Effector memory CD8-positive, alpha-beta T cell (primary cell): ENCODE results near the gene MSH2.
A peak's percentile ranks its signal among the peaks of the same experiment; 100 is the strongest.

Source experiments
- ATAC-seq: fragments of 150-1000 bp; cut with Tn5 transposase; replicated peaks from 2 replicates; pipeline ENCODE4 v1.10.0; 2021; ENCODE audit warnings: mild to moderate bottlenecking, moderate library complexity
- DNase-seq, 3 experiments: peaks; one replicate each; pipeline ENCODE4 v3.0.0; 2021
- H3K27ac Mint-ChIP-seq, 2 donors: one replicate each; pipeline ENCODE4 v1.8.0; 2022; ENCODE audit warnings: mild to moderate bottlenecking in 2 of 2, mixed read lengths in 2 of 2, moderate library complexity in 2 of 2
- H3K27me3 Mint-ChIP-seq, 2 donors: one replicate each; pipeline ENCODE4 v1.8.0; 2022; ENCODE audit warnings: mixed read lengths in 2 of 2
- H3K36me3 Mint-ChIP-seq: one replicate; pipeline ENCODE4 v1.8.0; 2022; ENCODE audit warnings: mild to moderate bottlenecking, moderate library complexity, mixed read lengths; ENCODE audit not compliant: insufficient read depth
- H3K4me1 Mint-ChIP-seq, 2 donors: one replicate each; pipeline ENCODE4 v1.8.0; 2022; ENCODE audit warnings: low read depth in 2 of 2, mixed read lengths in 2 of 2
- H3K4me3 Mint-ChIP-seq, 2 donors: one replicate each; pipeline ENCODE4 v1.8.0; 2022; ENCODE audit warnings: mild to moderate bottlenecking in 2 of 2, mixed read lengths in 2 of 2, moderate library complexity in 2 of 2
- H3K9me3 Mint-ChIP-seq, 2 donors: one replicate each; pipeline ENCODE4 v1.8.0; 2022; ENCODE audit warnings: mixed read lengths in 2 of 2

The MSH2 gene

GRCh38 chr2:47525167-47525566, 122.2 kb downstream of the MSH2 start:
- Mint-ChIP-seq H3K27ac (no peak overlapping the region), H3K4me3 (no peak overlapping the region), H3K27me3 (peaks cover 0 to 9% of the 10 kb centered on the region in 2 donors), H3K36me3 (no peaks in the 10 kb centered on the region), H3K9me3 (no peaks in the 10 kb centered on the region), H3K4me1 (peaks cover 6 to 8% of the 10 kb centered on the region in 2 donors)
- ATAC-seq (no peak), DNase-seq (no peak)

GRCh38 chr2:47528455-47528854, 125.5 kb downstream of the MSH2 start:
- Mint-ChIP-seq H3K4me3 (no peak overlapping the region), H3K4me1 (peaks cover 0 to 7% of the 10 kb centered on the region in 2 donors), H3K27ac (no peak overlapping the region), H3K9me3 (no peaks in the 10 kb centered on the region), H3K27me3 (peaks cover 0 to 12% of the 10 kb centered on the region in 2 donors), H3K36me3 (no peaks in the 10 kb centered on the region)
- DNase-seq (no peak), ATAC-seq (no peak)

GRCh38 chr2:47528874-47529273, 125.9 kb downstream of the MSH2 start:
- no peak overlapping the region for H3K27ac Mint-ChIP-seq
- no peaks in the 10 kb centered on the region for H3K36me3 Mint-ChIP-seq
- no peaks in the 10 kb centered on the region for H3K9me3 Mint-ChIP-seq
- H3K4me1 Mint-ChIP-seq, result peaks cover 0 to 7% of the 10 kb centered on the region in 2 donors
- H3K27me3 Mint-ChIP-seq, result peaks cover 0 to 16% of the 10 kb centered on the region in 2 donors
- ATAC-seq (no peak), DNase-seq (no peak)
- no peak overlapping the region for H3K4me3 Mint-ChIP-seq

- Mint-ChIP-seq H3K4me1 (peaks cover 0 to 7% of the 10 kb centered on the region in 2 donors), H3K27me3 (peaks cover 0 to 12% of the 10 kb centered on the region in 2 donors), H3K9me3 (no peaks in the 10 kb centered on the region), H3K4me3 (no peak overlapping the region), H3K36me3 (no peaks in the 10 kb centered on the region), H3K27ac (no peak overlapping the region)
- no peak for ATAC-seq
- DNase-seq, result no peak
Observed at GRCh38 chr2:47530105-47530760, 127.3 kb downstream of the MSH2 start.

- H3K9me3 Mint-ChIP-seq, result no peaks in the 10 kb centered on the region
- H3K27me3 Mint-ChIP-seq, result peaks cover 6 to 14% of the 10 kb centered on the region in 2 donors
- H3K27ac Mint-ChIP-seq, result peak overlapping the region in 1 of 2 donors; percentile 70
- no peak for ATAC-seq
- DNase-seq, result no peak
- H3K36me3 Mint-ChIP-seq, result no peaks in the 10 kb centered on the region
- peaks cover 0 to 7% of the 10 kb centered on the region in 2 donors for H3K4me1 Mint-ChIP-seq
- no peak overlapping the region for H3K4me3 Mint-ChIP-seq
Observed at GRCh38 chr2:47531378-47532042, 128.6 kb downstream of the MSH2 start.
